NT2/D1 (cell line): ENCODE measurements around the gene YAP1.

Experiments used
- DNase-seq: peaks from one replicate; pipeline ENCODE4 v3.0.0-alpha.2; 2011; ENCODE audit warnings: low read depth, low spot score
- H3K27me3 ChIP-seq: 2 replicates; pipeline ENCODE4 v1.6.0; 2011; ENCODE audit warnings: mild to moderate bottlenecking; ENCODE audit not compliant: insufficient read length, insufficient read depth
- H3K36me3 ChIP-seq: 2 replicates; pipeline ENCODE4 v1.6.1; 2011; ENCODE audit warnings: mild to moderate bottlenecking, low read length, mixed read lengths; ENCODE audit not compliant: insufficient read depth, insufficient read length
- H3K4me1 ChIP-seq: 2 replicates; pipeline ENCODE4 v1.5.1; 2011; ENCODE audit not compliant: insufficient read depth, insufficient read length
- H3K4me3 ChIP-seq: 2 replicates; pipeline ENCODE4 v1.5.1; 2011; ENCODE audit warnings: low read depth; ENCODE audit not compliant: insufficient read length
- H3K9ac ChIP-seq: 2 replicates; pipeline ENCODE4 v1.6.0; 2011; ENCODE audit warnings: low read depth; ENCODE audit not compliant: insufficient read length
- H3K9me3 ChIP-seq: 2 replicates; pipeline ENCODE4 v1.5.1; 2011; ENCODE audit warnings: mild to moderate bottlenecking, low read length; ENCODE audit not compliant: insufficient read depth
- SUZ12 ChIP-seq: IDR thresholded peaks from 2 replicates; pipeline ENCODE4 v1.6.1; 2011; ENCODE audit not compliant: insufficient read length, insufficient read depth; ENCODE audit errors: extremely low read depth
- YY1 ChIP-seq: IDR thresholded peaks from 2 replicates; pipeline ENCODE4 v1.6.1; 2011; ENCODE audit not compliant: insufficient read length, insufficient read depth
- ZNF274 ChIP-seq: IDR thresholded peaks from 2 replicates; pipeline ENCODE4 v1.6.1; 2011; ENCODE audit warnings: mild to moderate bottlenecking, low read depth, low read length

The YAP1 gene

DNA sequence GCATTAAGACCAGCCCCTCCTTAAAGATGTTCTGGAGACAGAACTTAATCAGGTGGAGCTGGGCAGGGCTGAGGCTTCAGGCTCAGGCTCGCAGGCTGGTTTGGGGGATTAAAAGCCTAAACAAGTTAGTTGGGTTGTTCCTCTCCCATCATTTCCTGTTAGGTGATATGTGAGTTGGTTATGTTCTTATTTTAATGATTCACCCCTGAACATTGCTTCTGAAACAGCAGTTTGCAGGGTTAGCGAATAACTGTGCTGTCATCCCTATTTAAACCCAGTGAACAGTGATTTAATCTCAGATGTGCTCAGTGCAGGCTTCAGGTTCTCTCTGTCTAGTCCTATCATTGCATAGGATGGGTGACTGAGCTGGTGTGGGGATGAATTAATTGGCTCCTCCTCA, 159.7 kb downstream of the YAP1 start:
- Histone ChIP-seq H3K27me3 (peaks cover 7% of the 10 kb centered on the region), H3K9ac (no peak overlapping the region), H3K9me3 (no peaks in the 10 kb centered on the region), H3K36me3 (no peaks in the 10 kb centered on the region), H3K4me3 (no peak overlapping the region), H3K4me1 (no peaks in the 10 kb centered on the region)
- TF ChIP-seq ZNF274 (no peak), YY1 (no peak), SUZ12 (no peak)
- no peak for DNase-seq

- Histone ChIP-seq H3K9me3 (no peaks in the 10 kb centered on the region), H3K4me1 (no peaks in the 10 kb centered on the region), H3K27me3 (peaks cover 7% of the 10 kb centered on the region), H3K4me3 (no peak overlapping the region), H3K9ac (no peak overlapping the region), H3K36me3 (no peaks in the 10 kb centered on the region)
- no peak for DNase-seq
- TF ChIP-seq SUZ12 (no peak), ZNF274 (no peak), YY1 (no peak)
These were observed 162.0 kb downstream of the YAP1 start for GRCh38 chr11:102272047-102272824.

DNA sequence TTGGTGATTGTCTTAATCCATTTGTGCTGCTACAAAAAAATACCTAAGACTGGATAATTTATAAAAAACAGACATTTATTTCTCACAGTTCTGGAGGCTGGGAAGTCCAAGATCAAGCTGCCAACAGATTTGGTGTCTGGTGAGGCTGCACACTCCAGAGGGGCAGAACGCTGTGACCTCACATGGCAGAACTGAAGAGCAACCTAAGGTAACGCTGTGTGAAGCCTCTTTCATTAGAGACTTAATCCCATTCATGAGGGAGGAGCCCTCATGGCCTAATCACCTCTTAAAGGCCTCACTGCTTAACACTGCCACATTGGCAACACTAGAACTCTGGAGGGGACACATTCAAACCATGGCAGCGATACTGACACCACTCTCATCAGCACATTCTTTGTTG, 164.4 kb downstream of the YAP1 start:
- H3K27me3 ChIP-seq: no peaks in the 10 kb centered on the region
- H3K4me3 ChIP-seq: no peak overlapping the region
- H3K9me3 ChIP-seq: no peaks in the 10 kb centered on the region
- no peak overlapping the region for H3K9ac ChIP-seq
- no peaks in the 10 kb centered on the region for H3K4me1 ChIP-seq
- no peak for DNase-seq
- TF ChIP-seq ZNF274 (no peak), SUZ12 (no peak)
- H3K36me3 ChIP-seq: no peaks in the 10 kb centered on the region

DNA sequence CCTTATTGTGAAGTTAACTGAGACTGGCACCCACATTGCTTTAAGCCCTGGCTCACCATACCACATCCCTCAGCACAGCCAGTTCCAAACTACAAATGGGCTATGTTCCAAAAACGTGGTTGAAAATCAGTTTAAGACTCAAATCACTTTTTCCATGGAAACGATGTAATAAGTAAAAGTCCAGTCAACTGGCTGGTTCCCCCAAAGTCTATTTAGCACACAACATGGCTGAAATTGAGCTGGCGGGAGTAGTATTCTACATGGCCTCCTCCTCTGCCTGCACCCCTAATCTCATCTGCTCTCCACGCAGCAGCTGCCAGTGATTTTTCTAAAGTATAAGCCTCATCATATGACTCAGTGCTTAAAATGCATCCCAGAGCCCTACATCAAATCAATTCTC, 166.1 kb downstream of the YAP1 start:
- no peak for DNase-seq
- no peak overlapping the region for H3K9ac ChIP-seq
- H3K27me3 ChIP-seq: no peaks in the 10 kb centered on the region
- H3K4me1 ChIP-seq: no peaks in the 10 kb centered on the region
- no peak overlapping the region for H3K4me3 ChIP-seq
- no peaks in the 10 kb centered on the region for H3K36me3 ChIP-seq
- TF ChIP-seq SUZ12 (no peak), YY1 (no peak), ZNF274 (no peak)
- H3K9me3 ChIP-seq: no peaks in the 10 kb centered on the region

DNA sequence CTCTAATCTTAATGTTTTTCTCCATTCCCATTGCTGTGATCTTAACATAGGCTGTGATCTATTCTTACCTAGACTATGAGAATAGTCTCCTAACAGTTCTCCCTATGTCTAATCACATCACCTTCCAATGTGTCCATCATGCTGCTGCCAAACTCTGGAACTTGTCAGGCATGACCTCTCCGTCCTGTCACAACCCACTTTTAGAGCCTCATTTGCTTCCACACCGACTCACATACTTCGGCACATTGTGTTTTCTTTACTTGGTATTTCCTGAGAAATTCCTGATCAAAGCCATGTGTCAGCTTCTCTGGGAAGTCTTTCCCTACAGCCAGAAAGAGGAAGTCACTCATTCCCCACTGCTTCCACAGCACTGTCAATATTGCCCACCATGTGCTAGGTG, 166.5 kb downstream of the YAP1 start:
- Histone ChIP-seq H3K36me3 (no peaks in the 10 kb centered on the region), H3K4me3 (no peak overlapping the region), H3K9ac (no peak overlapping the region), H3K9me3 (no peaks in the 10 kb centered on the region), H3K4me1 (no peaks in the 10 kb centered on the region), H3K27me3 (no peaks in the 10 kb centered on the region)
- no peak for DNase-seq
- TF ChIP-seq SUZ12: no peak
- no peak for TF ChIP-seq ZNF274
- TF ChIP-seq YY1: no peak

DNA sequence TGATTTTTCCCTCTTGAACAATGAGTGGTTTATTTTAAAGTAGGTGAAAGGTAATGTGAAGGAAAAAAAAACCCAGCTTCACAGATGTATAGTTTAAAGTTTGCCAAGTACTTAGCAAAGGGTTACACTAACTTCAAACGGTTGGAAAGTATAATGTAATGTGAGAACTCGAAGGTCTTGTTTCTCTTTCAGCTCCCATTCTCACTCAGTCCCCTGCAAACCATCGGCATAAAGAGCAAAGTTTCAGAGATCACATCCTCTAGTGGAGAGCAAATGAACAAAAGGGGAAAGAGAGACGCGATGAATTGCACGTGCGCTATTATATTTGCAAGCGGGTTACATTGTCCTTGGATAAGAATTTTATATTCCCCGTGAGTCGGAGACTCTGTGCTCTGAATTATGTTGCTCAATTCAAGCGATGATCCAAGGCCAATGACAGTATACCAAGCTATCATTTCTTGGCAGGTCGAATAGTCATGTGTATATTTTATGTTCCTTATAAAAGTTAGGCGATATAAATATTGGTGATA, 169.5 kb downstream of the YAP1 start:
- DNase-seq: no peak
- H3K4me3 ChIP-seq: no peak overlapping the region
- H3K4me1 ChIP-seq: no peaks in the 10 kb centered on the region
- no peak overlapping the region for H3K9ac ChIP-seq
- no peaks in the 10 kb centered on the region for H3K27me3 ChIP-seq
- no peaks in the 10 kb centered on the region for H3K36me3 ChIP-seq
- TF ChIP-seq SUZ12 (no peak), YY1 (no peak), ZNF274 (no peak)
- no peaks in the 10 kb centered on the region for H3K9me3 ChIP-seq

DNA sequence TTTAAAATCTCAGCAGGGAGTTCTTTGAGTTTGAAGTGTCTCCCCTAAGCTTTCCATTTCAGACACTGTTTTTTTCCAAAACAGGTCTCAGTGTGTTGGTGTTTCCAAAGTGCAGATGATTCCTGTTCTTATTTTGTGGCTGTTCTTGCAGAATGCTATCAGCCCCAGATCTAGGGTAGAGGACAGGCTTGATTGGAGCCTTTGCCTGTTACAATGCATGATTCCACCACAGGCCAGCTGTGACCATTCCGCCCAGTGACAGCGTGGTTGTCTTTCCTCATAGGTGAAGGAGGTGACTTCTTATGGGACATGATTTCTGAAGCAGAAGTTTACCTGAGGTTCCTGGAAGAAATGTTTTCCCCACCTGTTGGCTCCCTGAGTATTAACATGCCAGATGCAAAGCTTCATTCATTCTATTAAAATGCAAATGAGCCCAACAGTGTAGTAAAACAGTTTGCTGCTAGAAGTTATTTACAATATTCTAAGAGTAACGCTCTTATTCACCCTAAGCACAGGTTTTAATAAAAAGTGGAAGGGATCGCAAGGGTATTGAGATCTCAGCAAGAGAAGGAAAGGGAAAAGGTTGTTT, 170.1 kb downstream of the YAP1 start:
- H3K4me3 ChIP-seq: no peak overlapping the region
- H3K9me3 ChIP-seq: no peaks in the 10 kb centered on the region
- no peaks in the 10 kb centered on the region for H3K27me3 ChIP-seq
- DNase-seq: no peak
- H3K36me3 ChIP-seq: no peaks in the 10 kb centered on the region
- no peak overlapping the region for H3K9ac ChIP-seq
- TF ChIP-seq YY1 (no peak), SUZ12 (no peak), ZNF274 (no peak)
- H3K4me1 ChIP-seq: no peaks in the 10 kb centered on the region
